Measurements from ENCODE around the gene FEM1C.

- TF ChIP-seq CTCF (IDR thresholded peaks at IDR 0.05 in 8 of 11, conservative IDR thresholded peaks at IDR 0.05 in 3 of 11), result no peak
- TF ChIP-seq POLR2A (IDR thresholded peaks at IDR 0.05), result no peak
- no peak for TF ChIP-seq POLR2AphosphoS5 (IDR thresholded peaks at IDR 0.05)
These were observed 14.9 kb upstream of the FEM1C start for GRCh38 chr5:115559524-115559923.

Data from spleen (tissue), 7 donors.